HG02943 (cell line): ENCODE data around the gene GPC1.

Experiments used
- ATAC-seq: cut with Tn5 transposase; IDR thresholded peaks from one replicate; pipeline ENCODE4 v1.9.1; 2021; ENCODE audit warnings: mild to moderate bottlenecking, low read depth, moderate library complexity; ENCODE audit not compliant: unreplicated experiment

GPC1 gene

GRCh38 chr2:240453461-240454105 is 18.1 kb downstream of the GPC1 start:
- no peak for ATAC-seq

- ATAC-seq: no peak
These were observed 18.8 kb downstream of the GPC1 start for GRCh38 chr2:240454106-240454901.

- no peak for ATAC-seq
These were observed 19.8 kb downstream of the GPC1 start for GRCh38 chr2:240455272-240455646.

GRCh38 chr2:240455647-240456446 is 20.4 kb downstream of the GPC1 start:
- ATAC-seq: no peak

GRCh38 chr2:240456447-240457222 is 21.2 kb downstream of the GPC1 start:
- no peak for ATAC-seq

GRCh38 chr2:240457223-240458043 is 22.0 kb downstream of the GPC1 start:
- ATAC-seq: no peak

GRCh38 chr2:240458044-240458899 is 22.8 kb downstream of the GPC1 start:
- ATAC-seq: no peak

- no peak for ATAC-seq
These were observed 23.5 kb downstream of the GPC1 start for GRCh38 chr2:240458900-240459391.

GRCh38 chr2:240459401-240460252 is 24.2 kb downstream of the GPC1 start:
- ATAC-seq: no peak

GRCh38 chr2:240460253-240460711 is 24.8 kb downstream of the GPC1 start:
- no peak for ATAC-seq

- no peak for ATAC-seq
These were observed 25.4 kb downstream of the GPC1 start for GRCh38 chr2:240460781-240461431.

- no peak for ATAC-seq
These were observed 26.1 kb downstream of the GPC1 start for GRCh38 chr2:240461471-240462072.

- no peak for ATAC-seq
These were observed 26.7 kb downstream of the GPC1 start for GRCh38 chr2:240462073-240462706.

- ATAC-seq: no peak
These were observed 27.3 kb downstream of the GPC1 start for GRCh38 chr2:240462707-240463273.

- ATAC-seq: no peak
These were observed 27.9 kb downstream of the GPC1 start for GRCh38 chr2:240463274-240463865.
